Natural killer cell (primary cell): ENCODE data around the gene TVP23C. TPM values are rescaled to one million over a fixed set of nuclear protein-coding genes. Genes with fewer than 3 reads are reported as not detected.

Experiments used
- ATAC-seq, 3 donors: fragments of 150-1000 bp in 2 of 3; fragments of 200-7000 bp in 1 of 3; cut with Tn5 transposase; 1 replicate in 1 of 3; 2 replicates in 2 of 3; pipeline ENCODE4 v1.10.0; 2021; ENCODE audit warnings: mild to moderate bottlenecking in 2 of 3, moderate library complexity in 2 of 3
- DNase-seq, 2 donors: peaks; one replicate each; pipeline versions ENCODE4 v3.0.0 to v3.0.0-alpha.2; 2013 to 2021; ENCODE audit warnings: mixed read lengths in 1 of 2
- H3K27ac ChIP-seq: one replicate; pipeline ENCODE4 v1.5.1; 2013; ENCODE audit warnings: mild to moderate bottlenecking, low read length
- H3K27me3 ChIP-seq: one replicate; pipeline ENCODE4 v1.6.1; 2013; ENCODE audit warnings: low read length; ENCODE audit not compliant: control insufficient read depth, insufficient read depth
- H3K36me3 ChIP-seq: one replicate; pipeline ENCODE4 v1.6.1; 2013; ENCODE audit warnings: low read length; ENCODE audit not compliant: control insufficient read depth, insufficient read depth
- H3K4me1 ChIP-seq: one replicate; pipeline ENCODE4 v1.6.1; 2013; ENCODE audit warnings: low read length; ENCODE audit not compliant: control insufficient read depth, insufficient read depth
- H3K4me3 ChIP-seq: one replicate; pipeline ENCODE4 v1.5.1; 2013; ENCODE audit warnings: low read length
- H3K9me3 ChIP-seq: one replicate; pipeline ENCODE4 v1.6.1; 2013; ENCODE audit warnings: low read length; ENCODE audit not compliant: control insufficient read depth, insufficient read depth
- H3K27ac Mint-ChIP-seq, 2 donors: one replicate each; pipeline ENCODE4 v1.8.0; 2022; ENCODE audit warnings: mild to moderate bottlenecking in 2 of 2, mixed read lengths in 2 of 2, moderate library complexity in 1 of 2
- H3K27me3 Mint-ChIP-seq, 2 donors: one replicate each; pipeline ENCODE4 v1.8.0; 2022; ENCODE audit warnings: low read depth in 2 of 2, mixed read lengths in 2 of 2
- H3K36me3 Mint-ChIP-seq: one replicate; pipeline ENCODE4 v1.8.0; 2022; ENCODE audit warnings: mixed read lengths
- H3K4me1 Mint-ChIP-seq, 2 donors: one replicate each; pipeline ENCODE4 v1.8.0; 2022; ENCODE audit warnings: mixed read lengths in 2 of 2
- H3K4me3 Mint-ChIP-seq: one replicate; pipeline ENCODE4 v1.8.0; 2022; ENCODE audit warnings: mild to moderate bottlenecking, moderate library complexity, mixed read lengths
- H3K9me3 Mint-ChIP-seq, 2 donors: one replicate each; pipeline ENCODE4 v1.8.0; 2022; ENCODE audit warnings: mixed read lengths in 2 of 2
- WGBS: methylation state at CpG from one replicate; pipeline ENCODE4 v1.1.7; 2013; ENCODE audit warnings: missing lambda C conversion rate; ENCODE audit not compliant: insufficient coverage; 5-methylcytosine and 5-hydroxymethylcytosine counted together
- intact Hi-C: fragments of 100-400 bp; cut with micrococcal nuclease; formaldehyde crosslinking; loops from one replicate; pipeline ENCODE4 v1.14.2; 2022
- total RNA-seq, 4 donors: library from RNA; stranded (reverse); fragments of 120-200 nt in 1 of 4; gene quantifications; one replicate each; pipeline versions ENCODE4 v1.2.3 to v1.2.4, GENCODE V29; 2013 to 2022
- TF ChIP-seq, protein P1 (sequence below): fragments of 200-600 bp; IDR thresholded peaks from one replicate; pipeline ENCODE4 v1.8.0; 2022; ENCODE audit warnings: antibody characterized with exemption

The TVP23C gene
- total RNA-seq, 3 donors from 2014 or later (not counting 1 experiment from before 2014, with no cell fraction given): 28.2 to 45.4 (median 40.4) TPM

GRCh38 chr17:15469260-15469659 lies 94.0 kb downstream of the TVP23C start:
- Histone ChIP-seq H3K36me3 (no peaks in the 10 kb centered on the region), H3K4me3 (no peak overlapping the region), H3K9me3 (no peaks in the 10 kb centered on the region), H3K27ac (no peak overlapping the region), H3K27me3 (no peaks in the 10 kb centered on the region), H3K4me1 (no peaks in the 10 kb centered on the region)
- Mint-ChIP-seq H3K9me3 (no peaks in the 10 kb centered on the region), H3K4me1 (no peaks in the 10 kb centered on the region), H3K27me3 (no peaks in the 10 kb centered on the region), H3K36me3 (peaks cover 2% of the 10 kb centered on the region), H3K4me3 (no peak overlapping the region), H3K27ac (no peak overlapping the region)
- intact Hi-C loops: no loop called here
- TF ChIP-seq, protein P1, sequence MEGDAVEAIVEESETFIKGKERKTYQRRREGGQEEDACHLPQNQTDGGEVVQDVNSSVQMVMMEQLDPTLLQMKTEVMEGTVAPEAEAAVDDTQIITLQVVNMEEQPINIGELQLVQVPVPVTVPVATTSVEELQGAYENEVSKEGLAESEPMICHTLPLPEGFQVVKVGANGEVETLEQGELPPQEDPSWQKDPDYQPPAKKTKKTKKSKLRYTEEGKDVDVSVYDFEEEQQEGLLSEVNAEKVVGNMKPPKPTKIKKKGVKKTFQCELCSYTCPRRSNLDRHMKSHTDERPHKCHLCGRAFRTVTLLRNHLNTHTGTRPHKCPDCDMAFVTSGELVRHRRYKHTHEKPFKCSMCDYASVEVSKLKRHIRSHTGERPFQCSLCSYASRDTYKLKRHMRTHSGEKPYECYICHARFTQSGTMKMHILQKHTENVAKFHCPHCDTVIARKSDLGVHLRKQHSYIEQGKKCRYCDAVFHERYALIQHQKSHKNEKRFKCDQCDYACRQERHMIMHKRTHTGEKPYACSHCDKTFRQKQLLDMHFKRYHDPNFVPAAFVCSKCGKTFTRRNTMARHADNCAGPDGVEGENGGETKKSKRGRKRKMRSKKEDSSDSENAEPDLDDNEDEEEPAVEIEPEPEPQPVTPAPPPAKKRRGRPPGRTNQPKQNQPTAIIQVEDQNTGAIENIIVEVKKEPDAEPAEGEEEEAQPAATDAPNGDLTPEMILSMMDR: no peak
- 94% methylated on average over 7 of the region's 7 CpGs for WGBS
- DNase-seq (no peak), ATAC-seq (no peak)

- Mint-ChIP-seq H3K27me3 (no peaks in the 10 kb centered on the region), H3K4me1 (no peaks in the 10 kb centered on the region), H3K9me3 (no peaks in the 10 kb centered on the region), H3K27ac (no peak overlapping the region), H3K4me3 (no peak overlapping the region), H3K36me3 (no peaks in the 10 kb centered on the region)
- 56% methylated on average over 4 of the region's 4 CpGs for WGBS
- Histone ChIP-seq H3K27ac (no peak overlapping the region), H3K4me1 (no peaks in the 10 kb centered on the region), H3K36me3 (no peaks in the 10 kb centered on the region), H3K27me3 (no peaks in the 10 kb centered on the region), H3K4me3 (no peak overlapping the region), H3K9me3 (no peaks in the 10 kb centered on the region)
- intact Hi-C loops: no loop called here
- ATAC-seq (peak in 1 of 3 donors; percentile 9), DNase-seq (no peak)
- TF ChIP-seq, protein P1: no peak
These were observed 95.2 kb downstream of the TVP23C start for GRCh38 chr17:15468126-15468525.

DNA sequence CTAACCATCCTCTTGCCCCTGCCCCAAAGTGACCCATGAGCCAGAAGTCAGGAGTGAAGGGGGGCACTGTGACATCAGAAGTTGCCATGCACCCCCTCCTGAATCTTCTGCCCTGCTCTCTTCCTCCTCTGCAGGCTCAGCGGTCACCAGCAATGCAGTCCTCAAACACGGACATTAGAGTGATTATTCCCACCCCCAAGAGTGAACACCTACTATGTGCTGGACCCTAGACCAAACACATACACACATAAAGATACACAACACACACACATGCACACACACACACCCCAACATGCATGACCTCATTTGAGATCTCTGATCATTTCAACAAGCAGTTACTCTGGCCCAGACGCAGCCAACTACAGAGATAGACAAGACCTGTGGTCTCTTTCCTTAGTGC lies 95.7 kb downstream of the TVP23C start, which contains the start of gene CDRT4:
CDRT4 (minus strand) TSS at position 30 of the 400 bp plus-strand sequence. CDS start 27,383 bp downstream, outside the sequence.
- Histone ChIP-seq H3K4me1 (no peaks in the 10 kb centered on the region), H3K36me3 (no peaks in the 10 kb centered on the region), H3K9me3 (no peaks in the 10 kb centered on the region), H3K27me3 (no peaks in the 10 kb centered on the region), H3K4me3 (no peak within 1 kb of the TSS), H3K27ac (no peak within 1 kb of the TSS)
- intact Hi-C loops: no loop called here
- Mint-ChIP-seq H3K27ac (no peak within 1 kb of the TSS), H3K27me3 (no peaks in the 10 kb centered on the region), H3K4me1 (no peaks in the 10 kb centered on the region), H3K9me3 (no peaks in the 10 kb centered on the region), H3K36me3 (no peaks in the 10 kb centered on the region), H3K4me3 (no peak within 1 kb of the TSS)
- ATAC-seq (no peak), DNase-seq (no peak)
- TF ChIP-seq, protein P1: no peak
- 59% methylated on average over 3 of the region's 3 CpGs for WGBS

- no peaks in the 10 kb centered on the region for H3K9me3 ChIP-seq
- no peaks in the 10 kb centered on the region for H3K36me3 Mint-ChIP-seq
- DNase-seq (no peak), ATAC-seq (no peak)
- no peak overlapping the region for H3K4me3 ChIP-seq
- H3K4me1 ChIP-seq: no peaks in the 10 kb centered on the region
- 100% methylated on average over 3 of the region's 6 CpGs for WGBS
- no peaks in the 10 kb centered on the region for H3K36me3 ChIP-seq
- H3K4me1 Mint-ChIP-seq: no peaks in the 10 kb centered on the region
- no peak overlapping the region for H3K4me3 Mint-ChIP-seq
- no peak overlapping the region for H3K27ac Mint-ChIP-seq
- no peaks in the 10 kb centered on the region for H3K27me3 ChIP-seq
- intact Hi-C loops: no loop called here
- H3K27ac ChIP-seq: no peak overlapping the region
- TF ChIP-seq, protein P1: no peak
- H3K27me3 Mint-ChIP-seq: no peaks in the 10 kb centered on the region
- H3K9me3 Mint-ChIP-seq: no peaks in the 10 kb centered on the region
These were observed 97.2 kb downstream of the TVP23C start for GRCh38 chr17:15466131-15466530.
